Stomach (tissue), 9 donors: ENCODE data around the gene SPATA31E1. TPM values are rescaled to one million over a fixed set of nuclear protein-coding genes. Genes with fewer than 3 reads are reported as not detected.

Experiments used
- DNase-seq, 2 donors: peaks; one replicate each; pipeline versions ENCODE4 v3.0.0 to v3.0.0-alpha.2; 2013 to 2019
- H3K27ac ChIP-seq, 5 donors: fragments of 200-600 bp in 4 of 5; sonication (generic) in 4 of 5; one replicate each; pipeline ENCODE4 v1.5.1; 2013 to 2019; ENCODE audit warnings: mild to moderate bottlenecking in 1 of 5, moderate library complexity in 1 of 5
- H3K27me3 ChIP-seq, 3 donors: fragments of 200-600 bp; sonication (generic); one replicate each; pipeline ENCODE4 v1.5.1; 2017 to 2019; ENCODE audit warnings: mixed run types in 1 of 3
- H3K36me3 ChIP-seq, 4 donors: fragments of 200-600 bp; sonication (generic); 1 replicate in 3 of 4; 2 replicates in 1 of 4; pipeline ENCODE4 v1.5.1; 2016 to 2019
- H3K4me1 ChIP-seq, 4 donors: fragments of 200-600 bp; sonication (generic); one replicate each; pipeline ENCODE4 v1.5.1; 2016 to 2019
- H3K4me3 ChIP-seq, 4 donors: fragments of 200-600 bp; sonication (generic) in 3 of 4; one replicate each; pipeline ENCODE4 v1.5.1; 2016 to 2019; ENCODE audit warnings: mild to moderate bottlenecking in 1 of 4
- H3K9me3 ChIP-seq, 4 donors: fragments of 200-600 bp; sonication (generic); one replicate each; pipeline ENCODE4 v1.5.1; 2016 to 2019
- CTCF ChIP-seq, 7 experiments: fragments of 450-650 bp in 4 of 7; fragments of 200-600 bp in 3 of 7; sonication (generic) in 3 of 7; IDR thresholded peaks; one replicate each; pipeline ENCODE4 v1.5.1; 2016 to 2019; ENCODE audit warnings: antibody characterized with exemption in 7 of 7, control low read depth in 2 of 7, mild to moderate bottlenecking in 1 of 7
- EP300 ChIP-seq: sonication (generic); formaldehyde crosslinking; IDR thresholded peaks from one replicate; pipeline ENCODE4 v1.6.1; 2017; ENCODE audit warnings: antibody characterized with exemption
- POLR2A ChIP-seq, 4 donors: fragments of 450-650 bp; IDR thresholded peaks; one replicate each; pipeline ENCODE4 v1.6.1; 2016; ENCODE audit warnings: antibody characterized with exemption in 4 of 4, control low read depth in 2 of 4, mild to moderate bottlenecking in 1 of 4, moderate library complexity in 1 of 4
- POLR2AphosphoS5 ChIP-seq, 3 donors: sonication (generic); formaldehyde crosslinking; IDR thresholded peaks; one replicate each; pipeline ENCODE4 v1.6.1; 2016; ENCODE audit warnings: antibody characterized with exemption in 3 of 3
- WGBS, 5 donors: extraction: QIAGEN DNeasy Blood & Tissue Kit in 3 of 5; methylation state at CpG; one replicate each; pipeline versions ENCODE4 v1.1.5 to v1.1.7; 2013 to 2018; 5-methylcytosine and 5-hydroxymethylcytosine counted together
- intact Hi-C: fragments of 100-400 bp; cut with DNase I; formaldehyde crosslinking; loops from one replicate; pipeline ENCODE4 v1.15.1; 2023; ENCODE audit warnings: low total_unique reads
- polyA plus RNA-seq, 3 donors: library from polyadenylated mRNA; stranded (reverse); fragments of 200-250 nt; gene quantifications; one replicate each; pipeline ENCODE4 v1.2.3, GENCODE V29; 2013
- total RNA-seq, 5 donors: library from RNA; depleted of rRNA; stranded (reverse); fragments of >200 nt; gene quantifications; one replicate each; pipeline versions ENCODE4 v1.1.0 to v1.2.3, GENCODE V29; 2014 to 2016
- donor health status: healthy with polysubstance abuse.
- donor health status: Bipolar disorder and iron deficiency.
- donor health status: healthy.

Gene SPATA31E1
- total and polyA plus RNA-seq, 8 donors: not detected

GRCh38 chr9:87880683-87881082 is 2.0 kb upstream of the SPATA31E1 start:
- intact Hi-C loops: no loop called here
- no peak overlapping the region for H3K27ac ChIP-seq
- H3K4me3 ChIP-seq: no peak overlapping the region
- no peak for TF ChIP-seq EP300
- TF ChIP-seq CTCF (IDR thresholded peaks at IDR 0.05): no peak
- no peak for TF ChIP-seq POLR2A (IDR thresholded peaks at IDR 0.05)
- TF ChIP-seq POLR2AphosphoS5 (IDR thresholded peaks at IDR 0.05): no peak
- peaks cover 0 to 11% (median 4%) of the 10 kb centered on the region in 4 donors for H3K9me3 ChIP-seq
- H3K36me3 ChIP-seq: no peaks in the 10 kb centered on the region
- no peaks in the 10 kb centered on the region for H3K4me1 ChIP-seq
- no peak for DNase-seq
- peaks cover 0 to 9% (median 0%) of the 10 kb centered on the region in 3 donors for H3K27me3 ChIP-seq
- 67 to 85% (median 81%) methylated on average over 5 to 6 of the region's 6 CpGs for WGBS, 5 donors

GRCh38 chr9:87883274-87883673 is 597 bp downstream of the SPATA31E1 start:
- peaks cover 0 to 4% (median 1%) of the 10 kb centered on the region in 4 donors for H3K9me3 ChIP-seq
- H3K36me3 ChIP-seq: no peaks in the 10 kb centered on the region
- H3K4me3 ChIP-seq: no peak overlapping the region
- WGBS, 5 donors: 76 to 94% (median 93%) methylated on average over 6 of the region's 6 CpGs
- H3K27me3 ChIP-seq: no peaks in the 10 kb centered on the region
- intact Hi-C loops: no loop called here
- H3K4me1 ChIP-seq: no peaks in the 10 kb centered on the region
- no peak overlapping the region for H3K27ac ChIP-seq
- DNase-seq: no peak
- no peak for TF ChIP-seq EP300
- TF ChIP-seq CTCF (IDR thresholded peaks at IDR 0.05): no peak
- no peak for TF ChIP-seq POLR2A (IDR thresholded peaks at IDR 0.05)
- no peak for TF ChIP-seq POLR2AphosphoS5 (IDR thresholded peaks at IDR 0.05)

DNA sequence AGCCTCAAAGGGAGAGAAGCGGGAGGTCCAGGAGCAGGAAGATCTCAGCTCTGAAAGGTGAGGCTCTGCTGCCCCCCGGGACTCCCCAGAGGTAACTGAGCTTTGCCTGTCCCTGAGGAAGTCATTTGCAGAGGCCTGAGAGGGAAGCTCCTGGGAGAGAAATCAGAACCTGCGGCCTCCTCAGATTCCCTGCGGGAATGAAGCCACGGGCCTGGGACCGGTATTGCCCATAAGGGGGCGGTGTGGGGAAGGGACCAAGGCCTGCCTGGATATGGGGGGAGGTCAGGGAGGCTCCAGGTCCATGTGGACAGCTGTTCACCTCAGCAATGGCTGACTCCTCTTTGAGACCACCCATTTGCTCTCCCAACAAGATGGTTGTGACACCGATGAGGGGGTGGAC is 1.3 kb downstream of the SPATA31E1 start:
- intact Hi-C loops: no loop called here
- no peak for DNase-seq
- Histone ChIP-seq H3K27ac (no peak overlapping the region), H3K4me1 (no peaks in the 10 kb centered on the region), H3K9me3 (no peaks in the 10 kb centered on the region), H3K27me3 (no peaks in the 10 kb centered on the region), H3K36me3 (no peaks in the 10 kb centered on the region), H3K4me3 (no peak overlapping the region)
- TF ChIP-seq POLR2A (IDR thresholded peaks at IDR 0.05) (no peak), POLR2AphosphoS5 (IDR thresholded peaks at IDR 0.05) (no peak), CTCF (IDR thresholded peaks at IDR 0.05) (no peak), EP300 (no peak)
- 67 to 76% (median 71%) methylated on average over 8 of the region's 8 CpGs for WGBS, 5 donors

DNA sequence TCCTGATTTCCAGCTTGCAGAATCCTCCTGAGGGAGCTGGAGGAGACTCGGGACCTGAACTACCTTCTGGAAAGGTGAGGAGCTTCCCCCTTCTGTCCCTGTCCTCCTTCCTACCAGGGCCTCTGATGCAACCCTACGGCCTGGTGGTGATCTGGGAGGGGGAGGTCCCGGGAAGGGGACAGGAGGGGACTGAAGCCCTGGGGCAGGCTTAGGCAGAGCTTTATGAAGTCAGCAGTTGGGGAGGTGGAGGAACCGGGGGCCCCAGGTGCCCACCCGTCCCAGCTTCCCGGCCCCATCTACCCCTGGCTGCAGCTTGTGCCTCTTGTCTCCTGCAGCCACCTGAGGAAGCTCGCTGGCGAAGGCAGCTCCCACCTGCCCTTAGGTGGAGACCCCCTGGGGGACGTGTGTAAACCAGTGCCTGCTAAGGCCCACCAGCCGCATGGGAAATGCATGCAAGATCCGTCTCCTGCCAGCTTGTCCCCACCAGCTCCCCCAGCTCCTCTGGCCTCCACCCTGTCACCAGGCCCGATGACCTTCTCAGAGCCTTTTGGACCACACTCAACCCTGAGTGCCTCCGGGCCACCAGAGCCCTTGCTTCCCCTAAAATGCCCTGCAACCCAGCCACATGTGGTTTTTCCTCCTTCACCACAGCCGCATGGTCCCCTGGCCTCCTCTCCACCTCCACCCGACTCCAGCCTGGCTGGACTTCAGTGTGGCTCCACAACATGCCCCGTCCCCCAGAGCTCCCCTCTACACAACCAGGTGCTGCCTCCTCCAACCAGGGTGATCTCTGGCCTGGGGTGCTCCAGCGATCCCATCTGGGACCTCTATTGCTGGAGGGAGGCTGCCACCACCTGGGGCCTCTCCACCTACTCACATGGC is 2.1 kb downstream of the SPATA31E1 start:
- Histone ChIP-seq H3K27ac (no peak overlapping the region), H3K36me3 (no peaks in the 10 kb centered on the region), H3K4me1 (no peaks in the 10 kb centered on the region), H3K4me3 (no peak overlapping the region), H3K9me3 (no peaks in the 10 kb centered on the region), H3K27me3 (peaks cover 0 to 7% (median 0%) of the 10 kb centered on the region in 3 donors)
- 84 to 95% (median 91%) methylated on average over 16 to 17 of the region's 17 CpGs for WGBS, 5 donors
- DNase-seq: no peak
- TF ChIP-seq POLR2AphosphoS5 (IDR thresholded peaks at IDR 0.05) (no peak), EP300 (no peak), CTCF (IDR thresholded peaks at IDR 0.05) (no peak), POLR2A (IDR thresholded peaks at IDR 0.05) (no peak)
- intact Hi-C loops: no loop called here
